OCI-LY7 (cell line): ENCODE data around the gene FHL3. TPM values are rescaled to one million over a fixed set of nuclear protein-coding genes. Genes with fewer than 3 reads are reported as not detected.
A peak's percentile ranks its signal among the peaks of the same experiment; 100 is the strongest.

Source experiments
- BruUV-seq: library from RNA; stranded (reverse); fragments of 400-500 nt; replicated peaks from 2 replicates; lab custom pipeline; 2021; lab: Mats Ljungman, UMichigan
- CTCF ChIA-PET: fragments of 300-600 bp; sonication (Branson Sonifier 250); formaldehyde crosslinking; loops from one replicate; lab custom pipeline; 2022; ENCODE audit warnings: antibody characterized with exemption; ENCODE audit not compliant: unreplicated experiment; lab: Charles Lee
- POLR2A ChIA-PET: fragments of 300-600 bp; sonication (Branson Sonifier 250); formaldehyde crosslinking; loops from one replicate; lab custom pipeline; 2022; ENCODE audit warnings: antibody characterized with exemption; lab: Charles Lee
- DNase-seq: peaks from one replicate; pipeline ENCODE4 v3.0.0-alpha.2; 2015; ENCODE audit warnings: low spot score
- H2AFZ ChIP-seq: fragments of 200-600 bp; sonication (generic), shearing (Covaris generic); 2 replicates; pipeline ENCODE4 v1.6.1; 2014; ENCODE audit warnings: mild to moderate bottlenecking, antibody characterized with exemption, low read length, moderate library complexity
- H3K27ac ChIP-seq: fragments of 200-600 bp; sonication (generic); 2 replicates; pipeline ENCODE4 v1.5.1; 2014; ENCODE audit warnings: mixed run types, low read depth, mild to moderate bottlenecking, moderate library complexity, low read length, inconsistent platforms; ENCODE audit not compliant: poor library complexity, severe bottlenecking
- H3K36me3 ChIP-seq: fragments of 200-600 bp; sonication (generic); 2 replicates; pipeline ENCODE4 v1.6.1; 2014; ENCODE audit warnings: mild to moderate bottlenecking, antibody characterized with exemption, low read length, moderate library complexity, mixed read lengths; ENCODE audit not compliant: insufficient read depth
- H3K4me1 ChIP-seq: fragments of 200-600 bp; sonication (generic); 2 replicates; pipeline ENCODE4 v1.5.1; 2014; ENCODE audit warnings: mild to moderate bottlenecking, low read length; ENCODE audit not compliant: insufficient read depth, poor library complexity, severe bottlenecking
- H3K4me2 ChIP-seq: fragments of 200-600 bp; sonication (generic); 2 replicates; pipeline ENCODE4 v1.6.1; 2014; ENCODE audit warnings: mild to moderate bottlenecking, low read length
- H3K4me3 ChIP-seq: fragments of 200-600 bp; sonication (generic); 2 replicates; pipeline ENCODE4 v1.5.1; 2014; ENCODE audit warnings: mild to moderate bottlenecking, low read depth, low read length; ENCODE audit not compliant: poor library complexity, severe bottlenecking
- H3K79me2 ChIP-seq: fragments of 200-600 bp; sonication (generic); 2 replicates; pipeline ENCODE4 v1.6.1; 2016; ENCODE audit warnings: low read depth, mild to moderate bottlenecking, low read length, moderate library complexity, mixed read lengths; ENCODE audit not compliant: insufficient read depth
- H3K9me2 ChIP-seq: fragments of 200-600 bp; sonication (generic); 2 replicates; pipeline ENCODE4 v1.6.1; 2016; ENCODE audit warnings: mild to moderate bottlenecking, low read length, mixed read lengths; ENCODE audit not compliant: insufficient read depth
- H3K9me3 ChIP-seq: fragments of 200-600 bp; sonication (generic); 2 replicates; pipeline ENCODE4 v1.6.1; 2014; ENCODE audit warnings: mild to moderate bottlenecking, mixed run types, low read length, mixed read lengths
- H4K20me1 ChIP-seq: fragments of 200-600 bp; sonication (generic); 2 replicates; pipeline ENCODE4 v1.6.1; 2014; ENCODE audit warnings: mild to moderate bottlenecking, antibody characterized with exemption, low read length, moderate library complexity, mixed read lengths; ENCODE audit not compliant: insufficient read depth
- CTCF ChIP-seq: fragments of 200-600 bp; sonication (generic); conservative IDR thresholded peaks from 2 replicates; pipeline ENCODE4 v1.5.1; 2014; ENCODE audit warnings: mild to moderate bottlenecking, antibody characterized with exemption, low read length, moderate library complexity, mixed read lengths
- EZH2phosphoT487 ChIP-seq: fragments of 200-600 bp; sonication (generic); IDR thresholded peaks from 2 replicates; pipeline ENCODE4 v1.6.1; 2018; ENCODE audit warnings: low read depth, borderline replicate concordance, mild to moderate bottlenecking, mixed run types, antibody characterized with exemption, low read length, moderate library complexity, mixed read lengths
- intact Hi-C: fragments of 100-400 bp; cut with micrococcal nuclease; formaldehyde crosslinking; loops from one replicate; pipeline ENCODE4 v1.10.0; 2022; ENCODE audit not compliant: unreplicated experiment
- total RNA-seq, 2 experiments: library from RNA; depleted of rRNA in 1 of 2; stranded (reverse); fragments of >200 nt in 1 of 2; shearing (Covaris generic) in 1 of 2; gene quantifications; 2 replicates each; pipeline ENCODE4 v1.2.3, GENCODE V29; 2014 to 2022

Gene FHL3
- total RNA-seq, 2 experiments from 2014 or later: 0.63 to 1.8 TPM

- Histone ChIP-seq H4K20me1 (no peaks in the 10 kb centered on the region), H3K9me3 (no peaks in the 10 kb centered on the region), H3K27ac (no peak overlapping the region), H2AFZ (peak overlapping the region; percentile 32; the same call in 1 of the 2 replicates), H3K4me1 (peaks cover 17% of the 10 kb centered on the region), H3K4me2 (peak overlapping the region; percentile 49), H3K4me3 (no peak overlapping the region), H3K79me2 (no peaks in the 10 kb centered on the region), H3K36me3 (no peaks in the 10 kb centered on the region), H3K9me2 (no peaks in the 10 kb centered on the region)
- ChIA-PET CTCF (interaction anchor here (0.9 kb wide), 1 partner anchor 19 kb away, joined by 3 read pairs; no protein-coding TSS in a partner anchor), POLR2A (no interaction called here)
- DNase-seq: peak; percentile 58
- intact Hi-C loops: no loop called here
- BruUV-seq: no TSS peak
- TF ChIP-seq EZH2phosphoT487 (no peak), CTCF (no peak)
Observed at GRCh38 chr1:38052750-38053415, 47.6 kb upstream of the FHL3 start.

DNA sequence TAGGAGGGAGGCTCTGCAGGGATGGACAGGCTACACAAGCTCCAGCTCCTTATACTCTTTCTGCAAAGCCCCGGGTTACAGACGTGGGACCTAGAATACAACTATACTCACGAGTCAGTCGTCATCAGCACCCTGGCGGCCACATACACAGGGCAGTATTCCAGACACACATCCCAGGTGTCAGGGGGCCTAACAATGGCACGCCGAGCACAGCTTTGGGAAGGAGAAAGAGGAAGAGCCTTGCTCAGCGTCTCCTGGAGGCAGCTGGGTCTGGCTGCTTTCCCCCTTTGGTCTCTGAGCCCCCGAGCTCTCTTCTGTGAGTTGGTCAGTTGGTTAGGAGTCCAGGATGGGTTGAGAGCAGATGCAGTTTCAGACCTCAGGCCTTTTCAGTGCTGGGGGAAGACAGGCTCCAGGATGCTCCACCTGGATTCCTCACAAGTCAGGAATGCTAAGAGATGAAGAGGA, 45.8 kb upstream of the FHL3 start:
- no peak overlapping the region for H2AFZ ChIP-seq
- H3K27ac ChIP-seq: no peak overlapping the region
- H3K79me2 ChIP-seq: no peaks in the 10 kb centered on the region
- peaks cover 17% of the 10 kb centered on the region for H3K4me1 ChIP-seq
- no peaks in the 10 kb centered on the region for H3K9me2 ChIP-seq
- H4K20me1 ChIP-seq: no peaks in the 10 kb centered on the region
- H3K9me3 ChIP-seq: no peaks in the 10 kb centered on the region
- H3K4me2 ChIP-seq: no peak overlapping the region
- ChIA-PET CTCF (no interaction called here), POLR2A (no interaction called here)
- no peak overlapping the region for H3K4me3 ChIP-seq
- no peaks in the 10 kb centered on the region for H3K36me3 ChIP-seq
- intact Hi-C loops: no loop called here
- DNase-seq: no peak
- TF ChIP-seq CTCF (no peak), EZH2phosphoT487 (no peak)
- no TSS peak for BruUV-seq

GRCh38 chr1:38050397-38051078, 45.2 kb upstream of the FHL3 start:
- Histone ChIP-seq H2AFZ (no peak overlapping the region), H3K36me3 (no peaks in the 10 kb centered on the region), H3K9me2 (no peaks in the 10 kb centered on the region), H3K4me3 (no peak overlapping the region), H3K4me1 (peaks cover 17% of the 10 kb centered on the region), H4K20me1 (no peaks in the 10 kb centered on the region), H3K79me2 (no peaks in the 10 kb centered on the region), H3K4me2 (no peak overlapping the region), H3K9me3 (no peaks in the 10 kb centered on the region), H3K27ac (no peak overlapping the region)
- TF ChIP-seq EZH2phosphoT487: no peak
- no peak for TF ChIP-seq CTCF
- POLR2A ChIA-PET: no interaction called here
- no peak for DNase-seq
- CTCF ChIA-PET: no interaction called here
- BruUV-seq: no TSS peak
- intact Hi-C loops: no loop called here
